GM23338 (cell line): Measurements from ENCODE around the gene PUS1. TPM values are rescaled to one million over a fixed set of nuclear protein-coding genes. Genes with fewer than 3 reads are reported as not detected.
A peak's percentile ranks its signal among the peaks of the same experiment; 100 is the strongest.

ENCODE experiments used
- ATAC-seq: fragments of 200-7000 bp; cut with Tn5 transposase; 3 replicates; pipeline ENCODE4 v1.9.1; 2020
- DNase-seq: peaks from one replicate; pipeline ENCODE4 v3.0.0-alpha.2; 2015; ENCODE audit warnings: low spot score
- H2AFZ ChIP-seq: fragments of 200-600 bp; sonication (generic); 2 replicates; pipeline ENCODE4 v1.8.0; 2016; ENCODE audit warnings: antibody characterized with exemption, mild to moderate bottlenecking, moderate library complexity
- H3F3A ChIP-seq: fragments of 200-600 bp; sonication (generic); replicated peaks from 2 replicates; pipeline ENCODE4 v1.8.0; 2017; ENCODE audit warnings: antibody characterized with exemption, mixed run types, low read depth
- H3K27ac ChIP-seq: fragments of 200-600 bp; sonication (generic); 2 replicates; pipeline ENCODE4 v1.6.1; 2016; ENCODE audit warnings: low read depth
- H3K27me3 ChIP-seq: fragments of 200-600 bp; sonication (generic); 2 replicates; pipeline ENCODE4 v1.8.0; 2016; ENCODE audit warnings: mild to moderate bottlenecking, mixed run types, moderate library complexity; ENCODE audit not compliant: insufficient read depth
- H3K36me3 ChIP-seq: fragments of 200-600 bp; sonication (generic); 2 replicates; pipeline ENCODE4 v1.8.0; 2016; ENCODE audit warnings: mild to moderate bottlenecking; ENCODE audit not compliant: insufficient read depth
- H3K4me1 ChIP-seq: fragments of 200-600 bp; sonication (generic); 2 replicates; pipeline ENCODE4 v1.8.0; 2016; ENCODE audit warnings: mild to moderate bottlenecking, moderate library complexity; ENCODE audit not compliant: insufficient read depth
- H3K4me2 ChIP-seq: fragments of 200-600 bp; sonication (generic); 2 replicates; pipeline ENCODE4 v1.7.1; 2017; ENCODE audit warnings: mixed run types
- H3K4me3 ChIP-seq: fragments of 200-600 bp; sonication (generic); 2 replicates; pipeline ENCODE4 v1.6.1; 2016; ENCODE audit warnings: mixed run types
- H3K79me2 ChIP-seq: fragments of 200-600 bp; sonication (generic); replicated peaks from 2 replicates; pipeline ENCODE4 v1.8.0; 2017; ENCODE audit warnings: mild to moderate bottlenecking; ENCODE audit not compliant: insufficient read depth
- H3K9me2 ChIP-seq: fragments of 200-600 bp; sonication (generic); 2 replicates; pipeline ENCODE4 v1.8.0; 2017; ENCODE audit not compliant: insufficient read depth
- H4K20me1 ChIP-seq: fragments of 200-600 bp; sonication (generic); replicated peaks from 2 replicates; pipeline ENCODE4 v1.8.0; 2017; ENCODE audit warnings: mild to moderate bottlenecking; ENCODE audit not compliant: insufficient read depth
- H3K27ac Mint-ChIP-seq: 2 replicates; pipeline ENCODE4 v1.8.0; 2020; ENCODE audit warnings: inconsistent platforms, mild to moderate bottlenecking, moderate library complexity, mixed read lengths
- H3K27me3 Mint-ChIP-seq: 3 replicates; pipeline ENCODE4 v1.8.0; 2022; ENCODE audit warnings: low read depth, mild to moderate bottlenecking, moderate library complexity, mixed read lengths, inconsistent platforms; ENCODE audit not compliant: insufficient read depth, poor library complexity
- H3K36me3 Mint-ChIP-seq: 3 replicates; pipeline ENCODE4 v1.8.0; 2021; ENCODE audit warnings: low read depth, mild to moderate bottlenecking, inconsistent platforms, moderate library complexity, mixed read lengths
- H3K4me1 Mint-ChIP-seq: 3 replicates; pipeline ENCODE4 v1.8.0; 2020; ENCODE audit warnings: mild to moderate bottlenecking, inconsistent platforms, mixed read lengths
- H3K4me3 Mint-ChIP-seq: 3 replicates; pipeline ENCODE4 v1.8.0; 2021; ENCODE audit warnings: moderate library complexity, mild to moderate bottlenecking, inconsistent platforms, mixed read lengths
- H3K9me3 Mint-ChIP-seq: 3 replicates; pipeline ENCODE4 v1.8.0; 2020; ENCODE audit warnings: moderate library complexity, mild to moderate bottlenecking, inconsistent platforms, mixed read lengths
- CREB1 ChIP-seq: fragments of 250-450 bp; sonication (Bioruptor Pico); IDR thresholded peaks from 2 replicates; pipeline ENCODE4 v1.5.0; 2020; ENCODE audit warnings: low read depth, mild to moderate bottlenecking, moderate library complexity
- CTCF ChIP-seq, 2 experiments: fragments of 200-600 bp in 1 of 2; sonication (generic) in 1 of 2; conservative IDR thresholded peaks; 2 replicates each; pipeline versions ENCODE4 v1.5.1 to v1.6.1; 2016 to 2017; ENCODE audit warnings: antibody characterized with exemption in 2 of 2, low read depth in 2 of 2, mild to moderate bottlenecking in 2 of 2, moderate library complexity in 1 of 2
- EZH2 ChIP-seq: fragments of 200-600 bp; sonication (generic); IDR thresholded peaks from one replicate; pipeline ENCODE4 v1.8.0; 2017; ENCODE audit warnings: antibody characterized with exemption, mild to moderate bottlenecking, low read depth; ENCODE audit not compliant: unreplicated experiment
- EZH2phosphoT487 ChIP-seq: fragments of 200-600 bp; sonication (generic); IDR thresholded peaks from one replicate; pipeline ENCODE4 v1.8.1; 2018; ENCODE audit warnings: antibody characterized with exemption; ENCODE audit not compliant: unreplicated experiment
- JUNB ChIP-seq: IDR thresholded peaks from one replicate; pipeline ENCODE4 v1.6.1; 2016; ENCODE audit warnings: antibody characterized with exemption; ENCODE audit not compliant: unreplicated experiment
- NANOG ChIP-seq: IDR thresholded peaks from 2 replicates; pipeline ENCODE4 v1.6.1; 2016; ENCODE audit warnings: antibody characterized with exemption, borderline replicate concordance
- POLR2AphosphoS5 ChIP-seq: IDR thresholded peaks from 2 replicates; pipeline ENCODE4 v1.6.1; 2016; ENCODE audit warnings: antibody characterized with exemption, low read depth
- REST ChIP-seq: IDR thresholded peaks from one replicate; pipeline ENCODE4 v1.6.1; 2018; ENCODE audit warnings: antibody characterized with exemption; ENCODE audit not compliant: unreplicated experiment
- STAT1 ChIP-seq: IDR thresholded peaks from one replicate; pipeline ENCODE4 v1.6.1; 2016; ENCODE audit warnings: antibody characterized with exemption; ENCODE audit not compliant: unreplicated experiment
- ZNF114 ChIP-seq: fragments of 250-450 bp; sonication (Bioruptor Pico); IDR thresholded peaks from 2 replicates; pipeline ENCODE4 v1.5.0; 2020; ENCODE audit warnings: mild to moderate bottlenecking, moderate library complexity
- ZNF331 ChIP-seq: fragments of 250-450 bp; sonication (Bioruptor Pico); IDR thresholded peaks from 2 replicates; pipeline ENCODE4 v1.5.0; 2020; ENCODE audit warnings: low read depth, mild to moderate bottlenecking, moderate library complexity
- ZNF462 ChIP-seq: fragments of 250-450 bp; sonication (Bioruptor Pico); IDR thresholded peaks from 2 replicates; pipeline ENCODE4 v1.5.0; 2020; ENCODE audit warnings: mild to moderate bottlenecking, moderate library complexity
- polyA plus RNA-seq: library from polyadenylated mRNA; unstranded; fragments of >200 nt; fragmentation: Nextera tagmentation; extraction: Ambion mirVana; gene quantifications from 2 replicates; pipeline ENCODE4 v1.2.1, GENCODE V29; 2016
- total RNA-seq: library from RNA; depleted of rRNA; stranded (reverse); fragments of >200 nt; shearing (Covaris generic); gene quantifications from 2 replicates; pipeline ENCODE4 v1.2.3, GENCODE V29; 2014
- TF ChIP-seq, protein P1 (sequence below): IDR thresholded peaks from 2 replicates; pipeline ENCODE4 v1.6.1; 2016; ENCODE audit warnings: antibody characterized with exemption

Gene PUS1
- total and polyA plus RNA-seq, 2 experiments from 2014 or later, result 52.4 to 73.0 TPM

DNA sequence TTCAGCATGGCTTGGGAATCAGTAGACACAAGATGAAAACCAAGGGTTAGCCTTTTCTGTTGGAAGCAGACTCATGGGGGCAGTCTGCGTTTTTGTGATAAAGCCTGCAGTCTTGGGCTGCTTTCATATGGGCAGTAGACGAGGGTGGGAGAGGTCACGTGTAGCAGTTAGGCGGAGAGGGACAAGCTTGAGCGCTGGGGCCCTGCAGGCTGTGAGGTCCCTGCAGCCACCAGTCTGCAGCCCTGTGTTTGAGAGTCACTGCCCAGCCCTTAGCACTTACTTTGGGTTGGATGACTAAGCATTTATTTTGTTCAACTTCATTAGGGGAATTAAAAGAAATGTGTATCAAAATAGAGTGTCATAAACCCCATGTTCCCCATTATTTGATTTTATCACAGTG, 57.8 kb downstream of the PUS1 start:
- Histone ChIP-seq H3F3A (peaks cover 14% of the 10 kb centered on the region), H3K4me2 (no peak overlapping the region), H4K20me1 (no peaks in the 10 kb centered on the region; the same call in 1 of the 2 replicates), H3K9me2 (no peaks in the 10 kb centered on the region), H3K36me3 (peaks cover 4% of the 10 kb centered on the region), H2AFZ (no peak overlapping the region), H3K4me3 (no peak overlapping the region), H3K27me3 (no peaks in the 10 kb centered on the region), H3K4me1 (peaks cover 20% of the 10 kb centered on the region; the same call in 1 of the 2 replicates), H3K79me2 (peaks cover 4% of the 10 kb centered on the region; the same call in 1 of the 2 replicates), H3K27ac (peak overlapping the region; percentile 52; the same call in 1 of the 2 replicates)
- ATAC-seq (no peak), DNase-seq (no peak)
- H3K4me3 Mint-ChIP-seq, result no peak overlapping the region
- no peaks in the 10 kb centered on the region for H3K9me3 Mint-ChIP-seq
- H3K36me3 Mint-ChIP-seq, result peaks cover 65% of the 10 kb centered on the region
- H3K27me3 Mint-ChIP-seq, result peaks cover 3% of the 10 kb centered on the region
- peaks cover 46% of the 10 kb centered on the region for H3K4me1 Mint-ChIP-seq
- TF ChIP-seq CREB1 (CRISPR knock-in tag) (no peak), NANOG (no peak), POLR2AphosphoS5 (no peak), ZNF331 (CRISPR knock-in tag) (no peak), ZNF462 (CRISPR knock-in tag) (no peak), CTCF (conservative IDR thresholded peaks at IDR 0.05; ENCODE audit: low read depth in 2 of 2) (no peak), EZH2phosphoT487 (no peak), JUNB (no peak), STAT1 (no peak), ZNF114 (CRISPR knock-in tag) (no peak), REST (no peak), EZH2 (no peak)
- TF ChIP-seq, protein P1, sequence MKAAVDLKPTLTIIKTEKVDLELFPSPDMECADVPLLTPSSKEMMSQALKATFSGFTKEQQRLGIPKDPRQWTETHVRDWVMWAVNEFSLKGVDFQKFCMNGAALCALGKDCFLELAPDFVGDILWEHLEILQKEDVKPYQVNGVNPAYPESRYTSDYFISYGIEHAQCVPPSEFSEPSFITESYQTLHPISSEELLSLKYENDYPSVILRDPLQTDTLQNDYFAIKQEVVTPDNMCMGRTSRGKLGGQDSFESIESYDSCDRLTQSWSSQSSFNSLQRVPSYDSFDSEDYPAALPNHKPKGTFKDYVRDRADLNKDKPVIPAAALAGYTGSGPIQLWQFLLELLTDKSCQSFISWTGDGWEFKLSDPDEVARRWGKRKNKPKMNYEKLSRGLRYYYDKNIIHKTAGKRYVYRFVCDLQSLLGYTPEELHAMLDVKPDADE, result no peak
- peak overlapping the region; percentile 93 for H3K27ac Mint-ChIP-seq
